HG03175 (cell line): ENCODE results near the gene BRD1.
"Not testable (repeated sequence)": the region's sequence is repeated elsewhere in the genome, so short reads cannot be mapped to it uniquely, and the experiment has no call there.

Experiments
- ATAC-seq: cut with Tn5 transposase; IDR thresholded peaks from one replicate; pipeline ENCODE4 v1.9.1; 2021; ENCODE audit warnings: mild to moderate bottlenecking, moderate library complexity; ENCODE audit not compliant: unreplicated experiment

The BRD1 gene

DNA sequence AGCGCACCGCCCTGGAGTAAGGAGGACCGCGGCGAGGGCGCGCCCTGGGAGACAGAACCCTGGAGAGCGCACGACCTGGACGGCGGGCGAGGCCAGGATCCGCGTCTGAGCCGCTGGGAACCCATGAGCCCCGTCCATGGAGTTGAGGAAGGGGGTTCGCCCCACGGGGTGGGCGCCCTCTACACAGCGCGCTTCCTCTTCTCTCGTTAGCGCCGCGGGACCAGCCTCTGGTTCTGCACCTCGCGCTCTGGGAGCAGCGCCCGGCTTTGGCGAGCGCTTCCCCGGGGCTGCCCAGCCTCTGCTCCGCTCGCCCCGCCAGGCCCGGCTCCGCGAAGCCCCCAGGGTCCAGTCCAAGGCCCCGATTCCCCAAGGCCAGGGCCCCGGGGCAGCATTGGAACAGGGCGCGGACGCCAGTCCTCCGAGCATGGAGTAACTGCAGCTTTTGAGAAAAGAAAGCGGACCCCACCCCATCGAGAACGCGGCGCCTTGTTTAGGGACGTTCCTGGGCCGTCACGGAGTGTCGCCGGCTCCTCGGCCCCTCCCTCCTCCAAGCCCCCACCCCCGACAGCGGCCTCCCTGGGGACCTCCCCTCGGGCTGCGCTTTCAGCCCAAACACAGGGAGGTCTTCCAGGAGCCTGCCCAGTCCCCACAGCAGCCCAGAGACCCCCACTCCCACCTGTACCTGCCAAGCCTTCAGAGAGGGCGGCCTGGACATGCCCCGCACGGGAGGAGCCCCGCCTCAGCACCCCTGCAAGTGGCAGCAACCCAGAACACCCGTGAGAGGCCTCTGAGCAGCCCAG is 56.2 kb downstream of the BRD1 start:
- no peak for ATAC-seq

DNA sequence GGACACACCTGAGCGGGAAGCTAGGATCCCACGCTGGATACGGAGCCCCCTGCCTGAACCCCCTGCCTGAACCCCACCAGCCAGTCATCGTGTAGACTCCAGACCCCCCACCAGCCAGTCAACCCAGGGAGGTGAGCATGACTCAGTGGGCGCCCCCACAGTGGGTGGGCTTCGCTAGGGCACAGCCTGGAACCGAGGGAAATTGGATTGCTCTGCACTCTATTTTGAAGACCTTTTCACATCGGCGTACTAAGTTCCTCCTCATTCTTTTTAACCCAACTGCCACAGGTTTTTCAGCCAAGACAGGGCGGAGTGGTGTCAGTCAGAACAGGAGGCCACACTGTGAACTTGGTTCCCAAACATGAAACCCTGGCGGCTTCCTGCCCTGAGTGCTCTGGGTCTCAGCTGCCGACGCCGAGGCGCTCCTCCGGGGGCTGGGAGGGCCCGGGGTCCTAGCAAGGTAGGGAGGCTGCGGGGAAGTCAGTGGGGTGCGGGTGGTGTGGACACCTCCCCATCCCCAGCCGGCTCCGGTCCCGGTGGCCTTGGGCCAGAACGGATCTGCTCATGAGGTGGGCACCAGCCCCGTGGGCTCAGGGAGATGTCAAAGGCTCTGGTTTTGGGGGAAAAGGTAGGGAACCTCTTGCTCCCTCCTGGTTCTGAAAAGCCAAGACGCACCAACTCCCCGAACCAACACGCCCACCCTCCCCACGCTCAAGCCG is 57.0 kb downstream of the BRD1 start:
- no peak for ATAC-seq

DNA sequence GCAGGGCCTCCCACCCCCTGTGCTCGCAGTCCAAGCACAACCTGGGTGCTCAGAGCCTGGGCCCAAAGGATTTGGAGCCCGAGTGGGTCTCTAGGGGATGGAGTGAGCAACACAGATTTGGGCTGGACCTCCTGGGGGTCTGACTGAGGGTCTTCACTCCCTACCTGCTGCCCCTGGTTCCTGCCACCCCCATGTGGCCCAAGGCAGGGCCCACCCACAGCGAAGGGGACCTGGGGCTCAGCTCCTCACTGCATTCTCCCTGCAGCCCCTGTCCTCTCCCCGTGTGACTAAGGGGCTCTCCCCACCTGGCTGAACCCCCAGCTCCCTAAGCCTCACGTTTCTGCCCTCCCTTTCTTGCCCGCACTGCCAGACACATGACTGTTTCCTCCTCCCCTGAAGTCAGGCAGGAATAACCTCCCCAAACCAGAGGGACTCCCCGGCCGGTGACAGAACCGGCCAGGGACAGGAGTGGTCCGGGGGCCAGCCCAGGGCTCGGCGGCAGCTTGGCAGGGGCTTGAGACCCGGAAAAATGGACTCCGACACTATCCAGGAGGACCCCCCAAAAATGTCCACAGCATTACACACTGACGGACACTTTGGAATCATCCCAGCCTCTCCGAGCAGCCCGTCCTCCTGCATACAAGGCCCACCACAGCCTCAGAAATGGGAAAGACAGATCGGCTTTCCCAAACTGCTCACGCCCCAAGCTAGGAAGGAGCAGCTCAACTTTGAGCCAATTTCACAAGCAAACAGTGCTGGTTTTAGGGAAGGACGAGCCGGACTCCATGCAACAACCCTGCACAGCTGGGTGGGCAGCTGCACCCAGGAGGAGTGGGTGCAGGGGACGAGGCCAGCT is 57.8 kb downstream of the BRD1 start:
- no peak for ATAC-seq

DNA sequence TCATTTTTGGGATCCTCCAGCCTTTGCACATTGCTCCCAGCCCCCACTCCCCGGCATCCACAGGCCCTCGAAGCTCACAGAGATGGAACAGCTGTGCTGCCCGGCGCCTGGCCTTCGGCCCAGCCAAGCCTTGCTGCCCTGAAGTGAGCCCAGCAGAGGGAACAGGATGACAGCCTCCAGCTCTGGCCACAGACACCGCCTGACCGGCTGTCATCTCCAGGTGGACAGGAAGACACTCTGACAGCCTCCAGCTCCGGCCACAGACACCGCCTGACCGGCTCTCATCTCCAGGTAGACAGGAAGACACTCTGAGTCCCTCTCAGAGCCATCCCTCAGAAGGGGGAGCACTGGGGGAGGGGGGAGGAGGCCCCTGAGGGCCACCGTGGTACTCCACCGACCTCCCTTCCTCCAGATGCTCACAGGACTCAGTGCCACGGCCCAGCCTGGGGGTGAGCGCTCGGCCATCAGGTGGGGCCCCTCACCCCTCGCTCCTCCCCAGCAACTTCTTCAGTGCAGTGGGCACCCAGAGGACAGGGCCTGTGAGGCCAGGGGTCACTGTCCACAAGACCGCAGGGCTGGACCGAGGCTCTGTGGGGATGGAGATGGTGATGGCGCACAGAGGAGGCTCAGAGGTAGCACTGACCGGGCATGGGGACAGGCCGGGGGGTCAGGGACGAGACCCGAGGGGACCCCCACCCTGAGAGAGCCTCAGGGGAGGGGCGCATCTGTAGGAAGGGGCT is 58.6 kb downstream of the BRD1 start:
- ATAC-seq = no peak

DNA sequence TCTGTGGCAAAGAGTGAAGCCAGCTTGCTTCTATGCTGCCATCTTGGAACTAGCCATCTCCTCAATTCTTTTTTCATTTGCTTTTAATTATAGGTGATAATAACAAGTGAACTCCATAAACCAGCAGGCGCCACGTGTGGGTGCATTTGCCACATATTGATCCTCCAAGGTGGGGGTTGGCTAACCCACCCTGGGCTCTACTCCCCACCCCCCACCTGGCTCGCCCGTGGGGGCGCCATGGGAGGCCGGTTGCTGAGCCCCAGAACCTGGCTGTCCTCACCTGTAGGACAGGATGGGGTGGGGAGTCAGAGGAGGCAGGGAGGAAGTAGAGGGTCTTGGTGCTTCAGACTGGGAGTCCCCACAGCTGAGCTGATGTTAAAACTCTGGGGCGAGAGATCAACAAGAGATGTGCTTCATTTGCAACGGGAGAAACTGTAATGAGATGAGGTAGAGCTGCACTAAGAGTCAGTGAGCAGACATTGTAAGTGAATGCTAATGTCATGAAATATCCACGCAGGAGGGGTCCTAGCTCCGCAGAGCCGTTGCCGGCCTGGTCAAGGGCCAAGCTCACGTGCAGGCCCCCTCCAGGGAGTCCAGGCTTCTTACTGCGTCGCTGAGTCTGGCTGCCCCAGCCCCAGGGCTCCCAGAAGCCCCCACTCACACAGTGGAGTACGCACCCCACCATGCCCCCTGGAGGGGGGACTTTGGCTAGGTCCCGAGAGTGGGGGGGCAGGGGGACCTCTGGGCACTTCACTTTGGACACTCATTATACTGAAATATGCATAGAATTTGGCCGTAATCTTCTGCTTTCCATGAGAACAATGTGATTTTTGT is 59.4 kb downstream of the BRD1 start:
- ATAC-seq = no peak

DNA sequence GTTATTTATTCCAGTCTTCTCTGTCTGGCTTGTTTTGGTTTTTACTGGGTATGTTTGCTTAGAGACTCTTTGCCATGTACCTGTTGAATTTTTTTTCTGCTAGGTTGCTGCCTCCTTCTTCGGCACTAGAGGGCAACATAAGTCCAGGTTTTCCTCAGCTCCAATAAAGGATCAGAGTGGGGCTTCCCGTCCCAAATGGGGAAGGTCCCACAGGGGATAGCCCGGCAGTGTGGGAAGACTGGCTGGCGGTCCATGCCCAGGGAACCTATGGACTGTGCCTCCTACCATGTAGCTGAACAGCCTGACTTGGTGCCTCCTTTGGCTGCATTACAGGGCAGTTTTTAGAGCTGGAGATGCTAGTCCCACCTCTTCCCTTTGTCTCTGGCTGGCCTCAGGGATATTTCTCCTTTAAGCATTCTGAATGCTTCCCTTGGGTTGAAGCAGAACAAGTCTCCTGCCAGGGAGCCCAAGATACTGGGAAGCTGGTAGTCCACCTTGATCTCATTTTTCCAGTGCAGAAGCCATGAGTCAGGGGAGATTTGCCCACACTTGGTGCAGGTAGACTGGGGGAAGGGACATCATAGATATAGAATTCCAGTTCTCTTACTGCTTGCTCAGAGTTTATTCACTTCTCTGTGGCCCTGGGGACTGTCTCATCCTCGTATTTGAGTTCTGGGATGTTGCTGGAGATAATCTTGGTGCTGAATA is 60.2 kb downstream of the BRD1 start:
- ATAC-seq = no peak

DNA sequence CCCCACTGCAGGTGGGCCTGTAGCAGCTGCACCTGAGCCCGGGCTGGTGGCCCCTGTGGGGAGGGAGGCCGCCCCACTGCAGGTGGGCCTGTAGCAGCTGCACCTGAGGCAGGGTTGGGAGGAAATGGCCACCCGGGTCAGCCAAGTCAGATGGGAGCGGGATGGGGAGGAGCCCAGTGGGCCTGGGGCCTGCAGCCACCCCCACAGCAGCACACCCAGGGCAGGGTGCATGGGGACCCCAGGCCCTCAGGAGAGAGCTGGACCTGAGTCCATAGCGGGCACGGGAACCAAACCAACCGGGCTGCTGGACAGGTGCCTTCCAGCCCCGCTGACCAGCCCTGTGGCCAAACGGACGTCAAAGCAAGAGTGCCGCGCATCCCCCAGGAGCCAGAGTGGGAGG is 61.7 kb downstream of the BRD1 start:
- ATAC-seq = no peak

DNA sequence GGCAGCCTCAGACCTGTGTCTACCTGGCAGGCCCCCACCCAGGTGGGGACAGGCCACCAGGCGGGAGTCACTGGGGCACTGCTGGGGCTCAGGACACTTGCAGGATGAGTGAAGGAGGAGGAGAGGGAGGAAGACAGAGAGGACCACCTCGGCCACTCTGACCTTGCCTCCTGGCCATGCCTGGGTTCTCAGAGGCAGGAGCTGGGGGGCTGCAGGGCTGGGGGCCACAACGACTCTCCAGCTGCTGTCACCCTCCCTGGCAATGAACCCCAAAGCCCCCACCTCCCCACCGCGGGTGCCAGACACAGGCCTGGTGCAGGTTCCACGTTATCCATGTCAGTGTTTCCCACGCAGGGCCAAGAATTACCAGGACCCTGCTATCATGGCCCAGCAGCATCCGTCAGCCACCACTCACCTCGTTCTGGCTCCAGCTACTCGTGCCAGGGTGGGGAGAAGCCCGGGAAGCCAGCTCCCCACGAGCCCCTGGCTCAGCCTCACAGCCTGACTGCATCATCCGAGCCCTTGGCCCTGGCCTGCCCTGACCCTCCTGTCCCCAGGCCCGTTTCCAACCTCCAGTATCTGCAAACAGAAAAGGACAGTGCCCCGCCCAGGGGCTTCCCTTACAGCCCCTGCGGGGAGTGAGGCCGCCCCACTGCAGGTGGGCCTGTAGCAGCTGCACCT is 62.4 kb downstream of the BRD1 start:
- ATAC-seq = no peak

DNA sequence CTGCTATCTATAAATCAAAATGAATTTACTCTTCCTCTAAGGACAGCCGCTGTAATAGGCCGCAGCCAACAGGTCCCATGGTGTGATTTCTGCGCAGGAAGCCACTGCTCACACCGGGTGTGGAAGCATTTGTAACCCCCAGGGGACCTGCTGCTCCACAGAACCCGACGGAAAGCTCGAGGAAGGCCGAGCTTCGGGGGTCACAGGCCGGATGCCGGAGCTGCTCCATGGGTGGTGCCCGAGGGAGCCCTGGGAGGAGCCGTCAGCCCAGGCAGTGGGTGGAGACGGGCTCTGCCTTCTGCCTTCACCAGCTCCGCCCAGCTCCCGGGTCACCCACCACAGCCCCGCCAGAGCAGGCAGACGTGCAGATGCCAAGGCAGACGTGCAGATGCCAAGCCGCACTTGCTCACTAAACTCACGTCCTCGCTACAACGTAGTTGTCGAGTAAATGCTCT is 63.5 kb downstream of the BRD1 start:
- no peak for ATAC-seq

DNA sequence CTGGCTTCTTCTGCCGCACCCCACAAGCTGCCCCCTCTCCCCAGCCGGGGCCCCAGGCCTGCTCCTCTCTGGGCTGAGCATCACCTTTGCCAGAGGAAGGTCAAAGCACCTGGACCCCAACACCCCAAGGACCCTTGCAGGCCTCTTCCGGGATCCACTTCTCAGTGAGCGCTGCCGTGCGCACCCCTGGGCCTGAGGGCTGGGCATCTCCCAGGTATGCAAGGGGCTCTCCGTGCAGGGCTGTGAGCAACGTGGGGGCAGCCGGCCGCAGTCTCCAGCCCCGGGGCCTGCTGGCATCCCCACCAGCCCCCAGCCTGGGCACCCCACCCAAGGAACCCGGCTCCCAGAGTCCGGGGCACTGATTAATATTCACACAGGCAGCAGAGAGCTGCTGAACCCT is 64.0 kb downstream of the BRD1 start:
- ATAC-seq = no peak

DNA sequence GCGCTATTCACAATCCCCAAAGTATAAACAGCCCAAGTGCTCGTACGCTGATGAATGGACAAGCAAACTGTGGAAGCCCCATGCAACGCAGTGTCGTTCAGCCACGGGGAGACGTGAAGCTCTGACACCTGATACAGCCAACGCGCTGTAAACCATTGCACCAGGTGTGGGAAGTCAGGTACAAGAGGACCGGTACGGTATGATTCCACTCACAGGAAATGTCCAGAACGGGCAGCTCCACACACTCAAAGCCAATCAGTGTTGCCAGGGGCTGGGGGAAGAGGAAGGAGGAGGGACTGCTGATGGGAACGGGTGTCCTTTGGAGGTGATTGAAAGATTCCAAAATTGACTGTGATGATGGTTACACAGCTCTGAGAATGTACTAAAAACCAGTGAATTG is 64.5 kb downstream of the BRD1 start:
- ATAC-seq = no peak

DNA sequence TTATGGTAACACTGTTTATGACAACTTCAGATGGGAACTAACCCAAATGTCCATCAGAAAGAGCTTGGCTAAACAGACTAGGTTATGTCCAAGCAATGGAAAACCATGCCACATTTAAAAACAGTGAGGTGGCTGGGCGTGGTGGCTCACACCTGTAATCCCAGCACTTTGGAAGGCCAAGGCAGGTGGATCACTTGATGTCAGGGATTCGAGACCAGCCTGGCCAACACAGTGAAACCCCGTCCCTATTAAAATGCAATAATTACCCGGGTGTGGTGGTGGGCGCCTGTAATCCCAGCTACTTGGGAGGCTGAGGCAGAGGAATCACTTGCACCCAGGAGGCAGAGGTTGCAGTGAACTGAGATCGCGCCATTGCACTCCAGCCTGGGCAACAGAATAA is 65.1 kb downstream of the BRD1 start:
- ATAC-seq = not testable (repeated sequence)

DNA sequence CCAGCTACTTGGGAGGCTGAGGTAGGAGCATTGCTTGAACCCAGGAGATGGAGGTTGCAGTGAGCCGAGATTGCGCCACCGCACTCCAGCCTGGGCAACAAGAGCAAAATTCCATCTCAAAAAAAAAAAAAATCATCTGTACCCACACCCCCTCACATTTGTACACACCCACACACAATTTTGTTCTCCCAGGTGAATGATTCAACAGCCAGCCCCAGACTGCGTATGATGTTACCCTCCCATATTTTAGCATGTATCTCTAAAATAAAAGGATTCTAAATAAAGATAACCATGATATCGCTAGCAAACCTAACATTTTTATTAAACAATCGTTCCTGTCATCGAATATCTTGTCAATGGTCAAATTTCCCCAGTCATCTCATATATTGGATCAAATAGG is 65.8 kb downstream of the BRD1 start:
- no peak for ATAC-seq

DNA sequence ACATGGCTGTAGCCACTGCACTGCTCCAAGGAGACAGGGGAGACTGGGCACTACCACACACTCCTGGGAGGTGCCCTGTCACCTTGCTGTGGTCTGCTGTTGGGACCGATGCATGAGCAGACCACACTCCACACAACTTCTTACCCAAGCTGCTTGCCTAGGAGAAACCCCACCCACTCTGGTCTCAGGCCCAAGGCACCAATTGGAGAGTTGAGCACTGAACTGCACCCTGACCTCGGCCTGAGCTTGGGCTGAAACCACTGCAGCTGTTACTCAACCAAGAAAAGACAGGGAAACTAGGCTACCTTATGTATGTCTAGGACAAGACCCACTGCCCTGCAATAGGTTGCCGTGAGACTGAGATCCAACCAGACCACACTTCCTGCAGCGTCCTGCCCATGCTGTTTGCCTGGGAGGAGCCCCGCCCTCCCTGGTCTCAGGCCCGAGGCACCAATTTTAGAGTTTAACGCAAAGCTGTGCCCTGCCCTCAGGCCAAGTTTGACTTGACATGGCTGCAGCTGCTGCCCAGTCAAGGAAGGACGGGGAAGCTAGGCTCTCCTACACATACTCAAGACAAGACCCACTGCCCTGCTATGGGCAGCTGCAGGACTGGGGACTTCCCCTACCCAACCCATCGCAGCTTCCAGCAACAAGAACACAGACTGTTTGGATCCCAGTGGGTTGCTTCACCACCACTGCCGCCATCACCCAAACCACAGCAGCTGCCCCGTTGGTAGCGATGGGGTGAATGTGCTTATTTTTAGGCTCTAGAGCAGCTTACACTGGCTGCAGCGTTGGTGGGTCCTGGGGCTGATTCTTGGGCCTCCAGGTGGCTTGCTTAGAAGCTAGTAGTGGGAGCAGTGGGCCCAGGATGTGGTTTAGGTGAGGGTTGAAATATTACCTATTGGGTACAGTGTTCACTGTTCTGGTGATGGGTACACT is 66.8 kb downstream of the BRD1 start:
- ATAC-seq = peak; percentile 67

DNA sequence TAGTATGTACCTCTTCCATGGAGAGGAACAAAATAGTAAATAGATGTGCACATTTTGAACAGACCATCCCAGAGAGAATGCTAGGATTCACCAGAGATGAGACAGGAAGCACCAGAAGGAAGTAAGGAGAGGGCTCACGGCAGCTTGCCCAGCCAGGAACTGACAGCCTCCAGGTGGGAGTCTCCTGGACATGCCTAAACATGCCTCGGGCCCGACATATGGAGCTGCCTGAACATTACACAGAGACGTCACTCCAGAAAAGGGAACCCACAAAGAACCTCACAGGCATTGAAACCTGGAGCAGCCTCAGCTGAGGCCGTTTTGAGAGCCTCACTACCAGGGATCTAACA is 67.4 kb downstream of the BRD1 start:
- ATAC-seq = peak; percentile 4

DNA sequence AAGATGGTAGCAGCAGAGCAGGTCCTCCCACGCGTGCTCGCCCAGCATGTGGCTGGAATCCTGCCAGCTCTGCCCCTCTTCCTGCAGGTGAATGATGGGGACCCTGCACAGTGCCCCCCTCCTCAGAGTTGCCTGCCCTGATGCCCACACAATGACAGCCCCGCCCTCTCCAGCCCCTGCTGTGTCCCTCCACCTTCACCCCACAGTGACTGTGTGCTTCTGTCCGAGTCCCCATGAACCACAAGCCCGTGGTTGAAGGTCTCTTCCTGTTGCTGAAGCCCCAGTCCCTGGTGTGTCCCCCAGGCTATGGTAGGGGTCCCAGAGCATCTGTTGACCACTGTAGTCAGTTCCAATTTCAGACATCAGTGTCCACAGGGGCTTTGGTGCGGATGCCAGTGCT is 71.0 kb downstream of the BRD1 start:
- no peak for ATAC-seq

DNA sequence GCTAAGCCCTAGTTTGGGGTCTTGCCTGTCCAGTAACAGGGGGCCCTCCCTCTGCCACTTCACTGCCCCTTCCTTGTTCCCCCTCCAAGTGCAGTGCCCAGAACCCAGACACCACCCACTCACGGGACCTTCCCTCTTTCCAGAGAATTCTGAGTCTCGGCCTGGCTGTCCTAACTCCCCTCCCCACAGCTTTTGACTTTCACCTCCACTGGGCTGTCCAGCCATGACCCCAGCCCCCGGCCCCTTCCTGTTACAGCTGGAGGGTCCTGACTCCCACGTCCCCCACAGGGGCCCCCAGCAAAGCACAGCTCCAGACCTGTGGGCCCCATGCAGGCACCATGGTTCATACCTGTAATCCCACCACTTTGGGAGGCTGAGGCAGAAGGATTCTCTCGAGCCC is 71.5 kb downstream of the BRD1 start:
- no peak for ATAC-seq

DNA sequence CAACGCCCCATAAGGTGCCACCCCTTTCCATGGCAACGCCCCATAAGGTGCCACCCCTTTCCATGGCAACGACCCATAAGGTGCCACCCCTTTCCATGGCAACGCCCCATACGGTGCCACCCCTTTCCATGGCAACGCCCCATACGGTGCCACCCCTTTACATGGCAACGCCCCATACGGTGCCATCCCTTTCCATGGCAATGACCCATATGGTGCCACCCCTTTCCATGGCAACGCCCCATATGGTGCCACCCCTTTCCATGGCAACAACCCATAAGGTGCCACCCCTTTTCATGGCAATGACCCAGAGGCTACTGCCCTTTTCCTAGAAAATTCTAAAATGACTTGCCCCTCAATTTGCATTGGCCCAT is 72.1 kb downstream of the BRD1 start:
- no peak for ATAC-seq
